ENCODE results near the gene SLC29A3. TPM values are rescaled to one million over a fixed set of nuclear protein-coding genes. Genes with fewer than 3 reads are reported as not detected.

Gene SLC29A3
- total RNA-seq, 1 experiment from 2014 or later, result 5.9 TPM

DNA sequence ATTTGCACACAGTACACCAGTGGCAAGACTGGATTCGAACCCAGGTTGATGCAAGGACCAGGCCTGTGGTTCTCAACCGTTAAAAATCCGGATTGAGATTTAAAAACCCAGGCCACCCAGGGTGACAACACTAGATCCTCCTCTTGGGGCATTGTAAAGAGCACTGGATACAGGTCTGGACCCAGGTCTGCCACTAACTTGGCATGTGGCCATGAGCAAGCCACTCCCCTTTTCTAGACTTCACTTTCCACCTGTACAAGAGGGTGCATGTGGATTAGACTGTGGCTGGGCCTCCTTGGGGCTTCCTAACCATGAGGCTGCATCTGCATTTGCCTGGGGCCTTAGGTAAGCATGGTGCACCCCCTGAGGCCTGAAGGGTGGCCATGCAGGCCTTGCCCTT is 21.7 kb upstream of the SLC29A3 start (continued):
- TF ChIP-seq, protein P1, sequence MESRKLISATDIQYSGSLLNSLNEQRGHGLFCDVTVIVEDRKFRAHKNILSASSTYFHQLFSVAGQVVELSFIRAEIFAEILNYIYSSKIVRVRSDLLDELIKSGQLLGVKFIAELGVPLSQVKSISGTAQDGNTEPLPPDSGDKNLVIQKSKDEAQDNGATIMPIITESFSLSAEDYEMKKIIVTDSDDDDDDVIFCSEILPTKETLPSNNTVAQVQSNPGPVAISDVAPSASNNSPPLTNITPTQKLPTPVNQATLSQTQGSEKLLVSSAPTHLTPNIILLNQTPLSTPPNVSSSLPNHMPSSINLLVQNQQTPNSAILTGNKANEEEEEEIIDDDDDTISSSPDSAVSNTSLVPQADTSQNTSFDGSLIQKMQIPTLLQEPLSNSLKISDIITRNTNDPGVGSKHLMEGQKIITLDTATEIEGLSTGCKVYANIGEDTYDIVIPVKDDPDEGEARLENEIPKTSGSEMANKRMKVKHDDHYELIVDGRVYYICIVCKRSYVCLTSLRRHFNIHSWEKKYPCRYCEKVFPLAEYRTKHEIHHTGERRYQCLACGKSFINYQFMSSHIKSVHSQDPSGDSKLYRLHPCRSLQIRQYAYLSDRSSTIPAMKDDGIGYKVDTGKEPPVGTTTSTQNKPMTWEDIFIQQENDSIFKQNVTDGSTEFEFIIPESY (IDR thresholded peaks at IDR 0.05; ENCODE audit: extremely low read depth, insufficient replicate concordance, low read length), result no peak
- TF ChIP-seq SP1 (IDR thresholded peaks at IDR 0.05; ENCODE audit: low read depth), result no peak
- TF ChIP-seq FOSL1 (IDR thresholded peaks at IDR 0.05; ENCODE audit: low read depth), result no peak
- TF ChIP-seq TCF7L2 (IDR thresholded peaks at IDR 0.05; ENCODE audit: borderline replicate concordance, extremely low read depth, insufficient read depth, insufficient read length), result no peak
- no peak for TF ChIP-seq ELF1 (IDR thresholded peaks at IDR 0.05; ENCODE audit: borderline replicate concordance, low read depth)
- no peak for TF ChIP-seq EZH2 (IDR thresholded peaks at IDR 0.05)
- TF ChIP-seq POLR2A (IDR thresholded peaks at IDR 0.05; ENCODE audit: borderline replicate concordance, extremely low read depth, insufficient read depth, insufficient read length), result no peak
- no peak for TF ChIP-seq EZH2phosphoT487 (IDR thresholded peaks at IDR 0.05; ENCODE audit: borderline replicate concordance)

DNA sequence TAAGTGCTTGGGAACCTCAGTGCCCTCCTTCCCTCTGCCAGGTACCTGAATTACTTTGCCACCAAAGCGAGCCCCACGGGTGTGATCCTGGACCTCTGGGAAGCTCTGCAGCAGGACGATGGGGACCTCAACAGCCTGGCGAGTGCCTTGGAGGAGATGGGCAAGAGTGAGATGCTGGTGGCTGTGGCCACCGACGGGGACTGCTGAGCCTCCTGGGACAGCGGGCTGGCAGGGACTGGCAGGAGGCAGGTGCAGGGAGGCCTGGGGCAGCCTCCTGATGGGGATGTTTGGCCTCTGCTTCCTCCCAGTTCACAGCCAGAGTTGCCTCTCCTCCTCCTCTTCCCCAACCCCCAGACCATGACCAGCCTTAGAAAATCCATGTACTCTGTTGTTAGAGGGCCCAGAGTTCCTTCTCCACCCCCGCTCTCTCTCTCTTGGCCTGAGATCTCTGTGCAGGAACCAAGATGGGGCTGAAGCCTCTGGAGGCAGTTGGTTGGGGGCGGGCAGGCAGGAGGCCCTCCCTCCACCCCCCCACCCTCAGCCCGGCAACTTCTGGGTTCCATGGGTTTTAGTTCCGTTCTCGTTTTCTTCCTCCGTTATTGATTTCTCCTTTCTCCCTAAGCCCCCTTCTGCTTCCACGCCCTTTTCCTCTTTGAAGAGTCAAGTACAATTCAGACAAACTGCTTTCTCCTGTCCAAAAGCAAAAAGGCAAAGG is 19.8 kb upstream of the SLC29A3 start:
- H3K4me1 ChIP-seq (ENCODE audit: control insufficient read depth in 1 of 2, insufficient read depth in 2 of 2, low read length in 2 of 2), result no peaks in the 10 kb centered on the region
- no peaks in the 10 kb centered on the region for H3K9me3 ChIP-seq (ENCODE audit: control insufficient read depth in 1 of 2, insufficient read depth in 1 of 2, low read depth in 1 of 2, low read length in 2 of 2)
- ChIA-PET POLR2A (no interaction called here), CTCF (no interaction called here), RAD21 (ENCODE audit: low non-redundant PET in 1 of 2, low total read pairs in 2 of 2, uncharacterized antibody in 2 of 2, unreplicated experiment in 2 of 2) (no interaction called here)
- ATAC-seq, result no peak
- no peak overlapping the region for H3K27ac ChIP-seq (ENCODE audit: low read depth, low read length)
- no peak overlapping the region for H3K9ac ChIP-seq (ENCODE audit: low read length)
- no peak overlapping the region for H3K4me3 ChIP-seq (replicated peaks in 1 of 2; ENCODE audit: low read depth in 1 of 2, low read length in 2 of 2)
- no peak overlapping the region for H3K4me2 ChIP-seq (ENCODE audit: low read length)
- no peaks in the 10 kb centered on the region for H3K27me3 ChIP-seq (ENCODE audit: insufficient read depth, low read length)
- no peak for DNase-seq (ENCODE audit: low read depth, low spot score)
- H4K20me1 ChIP-seq (ENCODE audit: insufficient read depth), result no peaks in the 10 kb centered on the region
- no TSS peak for BruUV-seq (replicated peaks)
- no peaks in the 10 kb centered on the region for H3K9me2 ChIP-seq (ENCODE audit: insufficient read depth)
- peaks cover 0 to 6% of the 10 kb centered on the region in 2 experiments; a peak in 1 of 4 replicates for H3K36me3 ChIP-seq (ENCODE audit: control insufficient read depth in 1 of 2, insufficient read depth in 2 of 2, low read length in 2 of 2)
- no peaks in the 10 kb centered on the region for H3K79me2 ChIP-seq (ENCODE audit: insufficient read depth, low read length)
- no peak for TF ChIP-seq CEBPB (IDR thresholded peaks at IDR 0.05; ENCODE audit: low read depth)
- no peak overlapping the region for H2AFZ ChIP-seq (ENCODE audit: low read depth, low read length, poor library complexity, severe bottlenecking)
- intact Hi-C loops (cut with micrococcal nuclease), result no loop called here
